HepG2 (cell line): ENCODE results near the gene CRAT. TPM values are rescaled to one million over a fixed set of nuclear protein-coding genes. Genes with fewer than 3 reads are reported as not detected.

Experiments
- ATAC-seq: fragments of 200-7000 bp; cut with Tn5 transposase; 3 replicates; pipeline ENCODE4 v1.9.1; 2020; ENCODE audit warnings: mild to moderate bottlenecking, moderate library complexity
- BruUV-seq: library from RNA; stranded (reverse); fragments of 400-500 nt; replicated peaks from 2 replicates; lab custom pipeline; 2021; lab: Mats Ljungman, UMichigan
- CTCF ChIA-PET: fragments of 300-600 bp; formaldehyde crosslinking; extraction: SDS; loops from one replicate; lab custom pipeline; 2021; ENCODE audit warnings: low total read pairs, inconsistent platforms, low intra/inter-chr PET ratio; lab: Yijun Ruan, JAX
- POLR2A ChIA-PET: fragments of 350-600 bp; sonication (Branson Sonifier 250); formaldehyde crosslinking; loops from one replicate; lab custom pipeline; 2020; ENCODE audit warnings: antibody characterized with exemption, inconsistent platforms; lab: Yijun Ruan, JAX
- DNase-seq: peaks from one replicate; pipeline ENCODE4 v3.0.0-alpha.2; 2015; ENCODE audit warnings: low spot score
- FAIRE-seq: peaks from 3 replicates; lab custom pipeline; 2011; peaks lifted over from hg19 to GRCh38; lab: Jason Lieb, UNC
- H2AFZ ChIP-seq: one replicate; pipeline ENCODE4 v1.6.1; 2011; ENCODE audit warnings: low read length, inconsistent platforms
- H3K27ac ChIP-seq: fragments of 300-600 bp; 3 replicates; pipeline ENCODE4 v1.8.0; 2011; ENCODE audit warnings: mixed run types, mild to moderate bottlenecking, mixed read lengths, low read length, inconsistent platforms; ENCODE audit not compliant: insufficient read depth; ENCODE audit errors: extremely low read length
- H3K27me3 ChIP-seq, 2 experiments: fragments of 200-600 bp in 1 of 2; 2 replicates in 1 of 2; 3 replicates in 1 of 2; pipeline versions ENCODE4 v1.6.0 to v1.8.0; 2011; ENCODE audit warnings: low read length in 2 of 2, mild to moderate bottlenecking in 2 of 2, moderate library complexity in 2 of 2, inconsistent platforms in 1 of 2; ENCODE audit not compliant: insufficient read depth in 2 of 2, control insufficient read depth in 1 of 2
- H3K36me3 ChIP-seq, 2 experiments: fragments of 200-600 bp in 1 of 2; replicated peaks in 1 of 2; 2 replicates in 1 of 2; 3 replicates in 1 of 2; pipeline versions ENCODE4 v1.5.1 to v1.8.0; 2011; ENCODE audit warnings: low read length in 2 of 2, inconsistent platforms in 1 of 2; ENCODE audit not compliant: insufficient read depth in 2 of 2, control insufficient read depth in 1 of 2
- H3K4me1 ChIP-seq: 2 replicates; pipeline ENCODE4 v1.5.1; 2012; ENCODE audit warnings: low read length, inconsistent platforms; ENCODE audit not compliant: insufficient read depth
- H3K4me2 ChIP-seq: 2 replicates; pipeline ENCODE4 v1.6.0; 2011; ENCODE audit warnings: low read depth, low read length, inconsistent platforms
- H3K4me3 ChIP-seq, 3 experiments: fragments of 200-600 bp in 1 of 3; sonication (generic), shearing (Covaris generic) in 1 of 3; replicated peaks in 1 of 3; 2 replicates each; pipeline ENCODE4 v1.5.1; 2011 to 2016; ENCODE audit warnings: low read length in 3 of 3, inconsistent platforms in 2 of 3, low read depth in 2 of 3, mild to moderate bottlenecking in 2 of 3, control low read depth in 1 of 3, mixed read lengths in 1 of 3; ENCODE audit not compliant: insufficient read depth in 1 of 3
- H3K79me2 ChIP-seq: one replicate; pipeline ENCODE4 v1.6.1; 2011; ENCODE audit warnings: low read length, inconsistent platforms; ENCODE audit not compliant: insufficient read depth
- H3K9ac ChIP-seq: 2 replicates; pipeline ENCODE4 v1.6.0; 2011; ENCODE audit warnings: mild to moderate bottlenecking, low read depth, low read length, inconsistent platforms; ENCODE audit not compliant: insufficient read depth
- H3K9me3 ChIP-seq: 2 replicates; pipeline ENCODE4 v1.5.1; 2012; ENCODE audit warnings: mild to moderate bottlenecking, low read length
- H4K20me1 ChIP-seq: 2 replicates; pipeline ENCODE4 v1.6.0; 2011; ENCODE audit warnings: inconsistent platforms, mild to moderate bottlenecking, low read length, moderate library complexity; ENCODE audit not compliant: insufficient read depth
- DPF2 ChIP-seq: sonication (generic); formaldehyde crosslinking; IDR thresholded peaks from 2 replicates; pipeline ENCODE4 v1.4.0; 2020; ENCODE audit warnings: mild to moderate bottlenecking, low read depth, missing genetic modification reagents, borderline replicate concordance
- EP300 ChIP-seq, 3 experiments: sonication (generic) in 1 of 3; formaldehyde crosslinking in 1 of 3; IDR thresholded peaks; 2 replicates each; pipeline versions ENCODE4 v1.5.1 to v1.6.1; 2011 to 2020; ENCODE audit warnings: low read depth in 2 of 3, low read length in 2 of 3, borderline replicate concordance in 1 of 3, improper control_type of control experiment in 1 of 3, mild to moderate bottlenecking in 1 of 3, missing genetic modification reagents in 1 of 3, moderate library complexity in 1 of 3
- IKZF4 ChIP-seq: sonication (generic); formaldehyde crosslinking; IDR thresholded peaks from 2 replicates; pipeline ENCODE4 v1.5.1; 2020; ENCODE audit warnings: borderline replicate concordance, mild to moderate bottlenecking, low read depth, missing genetic modification reagents; ENCODE audit errors: not compliant biosample characterization
- SMAD1 ChIP-seq: sonication (generic); formaldehyde crosslinking; IDR thresholded peaks from 2 replicates; pipeline ENCODE4 v1.4.0; 2020; ENCODE audit warnings: missing genetic modification reagents, low read depth, mild to moderate bottlenecking, borderline replicate concordance
- ZFP36 ChIP-seq: fragments of 150-350 bp; IDR thresholded peaks from 2 replicates; pipeline ENCODE4 v1.6.1; 2018; ENCODE audit warnings: borderline replicate concordance, low read length, low read depth; ENCODE audit not compliant: partially characterized antibody
- ZNF160 ChIP-seq: sonication (generic); formaldehyde crosslinking; IDR thresholded peaks from 2 replicates; pipeline ENCODE4 v1.8.0; 2022; ENCODE audit warnings: mild to moderate bottlenecking, inconsistent platforms, missing genetic modification reagents
- ZNF207 ChIP-seq: fragments of 450-650 bp; IDR thresholded peaks from 2 replicates; pipeline ENCODE4 v1.6.1; 2016; ENCODE audit warnings: antibody characterized with exemption, borderline replicate concordance
- ZNF607 ChIP-seq: sonication (generic); formaldehyde crosslinking; IDR thresholded peaks from 2 replicates; pipeline ENCODE4 v1.5.1; 2020; ENCODE audit warnings: missing genetic modification reagents, mild to moderate bottlenecking, borderline replicate concordance
- WGBS: methylation state at CpG from one replicate; pipeline ENCODE4 v1.1.6; 2017; ENCODE audit warnings: low lambda C conversion rate; 5-methylcytosine and 5-hydroxymethylcytosine counted together
- in situ Hi-C: cut with HindIII; loops from 2 replicates; pipeline ENCODE4 v1.10.0; 2017; ENCODE audit warnings: low pct_unique_long_range_greater_than_20kb; ENCODE audit not compliant: extremely low pct_ligation_motif_present
- intact Hi-C: fragments of 100-400 bp; cut with micrococcal nuclease; formaldehyde crosslinking; loops from one replicate; pipeline ENCODE4 v1.10.0; 2022; ENCODE audit not compliant: unreplicated experiment
- polyA plus RNA-seq, 8 experiments: library from polyadenylated mRNA; depleted of rRNA in 3 of 8; stranded (reverse) in 7 of 8; unstranded in 1 of 8; fragments of >200 nt; fragmentation: Illumina TruSeq in 4 of 8; extraction: Trizol in 4 of 8; gene quantifications; 2 replicates each; pipeline versions ENCODE4 v1.2.1 to v1.2.3, GENCODE V29; 2011 to 2016; ENCODE audit warnings: low read depth in 4 of 8, missing spikeins in 1 of 8, mixed read lengths in 1 of 8; ENCODE audit not compliant: insufficient read depth in 1 of 8
- total RNA-seq, 5 experiments: library from RNA; depleted of rRNA; stranded (reverse); fragments of >200 nt; fragmentation: Illumina TruSeq; extraction: Trizol; gene quantifications; 2 replicates each; pipeline ENCODE4 v1.2.3, GENCODE V29; 2016; ENCODE audit warnings: low read depth in 1 of 5
- TF ChIP-seq, protein P1 (sequence below): sonication (generic); formaldehyde crosslinking; IDR thresholded peaks from 2 replicates; pipeline ENCODE4 v1.5.1; 2020; ENCODE audit warnings: mild to moderate bottlenecking, missing genetic modification reagents, moderate library complexity
- TF ChIP-seq, protein P2 (sequence below): sonication (generic); formaldehyde crosslinking; IDR thresholded peaks from 2 replicates; pipeline ENCODE4 v1.4.0; 2020; ENCODE audit warnings: missing genetic modification reagents; ENCODE audit errors: not compliant biosample characterization
- TF ChIP-seq, protein P3 (sequence below): sonication (generic); formaldehyde crosslinking; IDR thresholded peaks from 2 replicates; pipeline ENCODE4 v1.4.0; 2020; ENCODE audit warnings: mild to moderate bottlenecking, missing genetic modification reagents

CRAT gene
- total and polyA plus RNA-seq, 2 of the 13 experiments (the other 11 are each of a cell fraction or from before 2014, with no cell fraction given) = 26.1 to 26.6 TPM

DNA sequence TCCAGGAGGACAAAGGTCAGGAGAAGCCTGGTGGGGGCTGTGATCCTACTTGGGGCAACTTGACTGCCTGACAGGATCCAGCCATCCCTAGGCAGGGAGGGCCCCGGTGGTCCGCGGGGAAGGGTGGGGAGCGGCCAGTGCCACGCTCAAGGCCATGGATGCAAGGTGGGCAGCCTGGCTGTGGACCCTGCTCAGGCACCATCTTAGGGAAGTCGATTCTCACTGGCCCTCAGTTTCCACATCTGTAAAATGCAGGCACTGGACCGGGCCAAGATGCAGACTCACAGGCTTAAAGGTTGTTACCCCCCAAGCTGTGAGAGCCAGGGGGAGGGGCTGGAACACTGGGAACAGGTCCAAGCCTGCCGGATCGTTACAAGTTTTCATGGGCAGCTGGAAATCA, 38.4 kb downstream of the CRAT start:
- FAIRE-seq (no peak), ATAC-seq (no peak), DNase-seq (no peak)
- intact Hi-C loops = no loop called here
- WGBS = 73% methylated on average over 3 of the region's 9 CpGs
- no peak overlapping the region for H3K4me2 ChIP-seq
- no peaks in the 10 kb centered on the region for H4K20me1 ChIP-seq
- TF ChIP-seq DPF2 (CRISPR knock-in tag) = no peak
- TF ChIP-seq, protein P1, sequence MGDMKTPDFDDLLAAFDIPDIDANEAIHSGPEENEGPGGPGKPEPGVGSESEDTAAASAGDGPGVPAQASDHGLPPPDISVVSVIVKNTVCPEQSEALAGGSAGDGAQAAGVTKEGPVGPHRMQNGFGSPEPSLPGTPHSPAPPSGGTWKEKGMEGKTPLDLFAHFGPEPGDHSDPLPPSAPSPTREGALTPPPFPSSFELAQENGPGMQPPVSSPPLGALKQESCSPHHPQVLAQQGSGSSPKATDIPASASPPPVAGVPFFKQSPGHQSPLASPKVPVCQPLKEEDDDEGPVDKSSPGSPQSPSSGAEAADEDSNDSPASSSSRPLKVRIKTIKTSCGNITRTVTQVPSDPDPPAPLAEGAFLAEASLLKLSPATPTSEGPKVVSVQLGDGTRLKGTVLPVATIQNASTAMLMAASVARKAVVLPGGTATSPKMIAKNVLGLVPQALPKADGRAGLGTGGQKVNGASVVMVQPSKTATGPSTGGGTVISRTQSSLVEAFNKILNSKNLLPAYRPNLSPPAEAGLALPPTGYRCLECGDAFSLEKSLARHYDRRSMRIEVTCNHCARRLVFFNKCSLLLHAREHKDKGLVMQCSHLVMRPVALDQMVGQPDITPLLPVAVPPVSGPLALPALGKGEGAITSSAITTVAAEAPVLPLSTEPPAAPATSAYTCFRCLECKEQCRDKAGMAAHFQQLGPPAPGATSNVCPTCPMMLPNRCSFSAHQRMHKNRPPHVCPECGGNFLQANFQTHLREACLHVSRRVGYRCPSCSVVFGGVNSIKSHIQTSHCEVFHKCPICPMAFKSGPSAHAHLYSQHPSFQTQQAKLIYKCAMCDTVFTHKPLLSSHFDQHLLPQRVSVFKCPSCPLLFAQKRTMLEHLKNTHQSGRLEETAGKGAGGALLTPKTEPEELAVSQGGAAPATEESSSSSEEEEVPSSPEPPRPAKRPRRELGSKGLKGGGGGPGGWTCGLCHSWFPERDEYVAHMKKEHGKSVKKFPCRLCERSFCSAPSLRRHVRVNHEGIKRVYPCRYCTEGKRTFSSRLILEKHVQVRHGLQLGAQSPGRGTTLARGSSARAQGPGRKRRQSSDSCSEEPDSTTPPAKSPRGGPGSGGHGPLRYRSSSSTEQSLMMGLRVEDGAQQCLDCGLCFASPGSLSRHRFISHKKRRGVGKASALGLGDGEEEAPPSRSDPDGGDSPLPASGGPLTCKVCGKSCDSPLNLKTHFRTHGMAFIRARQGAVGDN = 0 out of 2 replicates have a peak, but pooled peaks have one; percentile 3
- no peak overlapping the region for H2AFZ ChIP-seq
- no peak overlapping the region for H3K27ac ChIP-seq
- H3K27me3 ChIP-seq = no peaks in the 10 kb centered on the region
- in situ Hi-C loops = no loop called here
- H3K4me3 ChIP-seq = no peak overlapping the region
- BruUV-seq = no TSS peak
- H3K9me3 ChIP-seq = no peaks in the 10 kb centered on the region
- peaks cover 32% of the 10 kb centered on the region for H3K4me1 ChIP-seq
- CTCF ChIA-PET = no interaction called here
- H3K36me3 ChIP-seq = peaks cover 3 to 14% of the 10 kb centered on the region in 2 experiments; a peak in 3 of 5 replicates
- H3K9ac ChIP-seq = no peak overlapping the region
- H3K79me2 ChIP-seq = no peaks in the 10 kb centered on the region
- POLR2A ChIA-PET = interaction anchor here (1.1 kb wide), 1 partner anchor 9 kb away, joined by 3 read pairs; no protein-coding TSS in a partner anchor

DNA sequence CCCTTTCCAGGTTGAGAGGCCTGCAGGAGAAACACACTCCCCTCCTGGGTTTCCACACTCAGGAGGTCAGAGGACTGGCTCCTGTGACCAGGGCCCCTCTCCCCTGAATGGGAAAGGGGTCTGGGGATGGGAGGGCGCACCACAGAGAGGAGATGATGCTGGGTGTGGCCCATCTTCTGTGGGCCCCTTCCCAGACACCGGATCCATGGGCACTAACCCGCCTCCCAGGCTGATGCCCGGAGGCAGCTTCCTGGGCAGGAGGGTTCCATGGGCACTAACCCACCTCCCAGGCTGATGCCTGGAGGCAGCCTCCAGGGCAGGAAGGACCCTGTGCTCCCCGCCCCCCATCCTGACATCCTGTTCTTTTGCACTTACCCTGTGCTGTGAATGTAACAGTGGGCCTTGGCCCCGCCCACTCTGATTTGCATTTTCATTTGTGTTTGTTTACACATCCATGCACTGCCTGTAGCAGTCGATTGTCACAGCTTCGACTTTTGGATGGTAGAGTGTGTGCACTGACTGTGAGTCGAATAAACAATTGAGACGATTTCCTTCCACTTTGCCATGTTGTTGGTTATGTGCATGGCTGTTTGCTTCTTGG, 39.0 kb downstream of the CRAT start:
- Histone ChIP-seq H3K9ac (no peak overlapping the region), H3K9me3 (no peaks in the 10 kb centered on the region), H3K4me2 (no peak overlapping the region), H3K4me3 (no peak overlapping the region), H3K36me3 (peaks cover 3 to 14% of the 10 kb centered on the region in 2 experiments; a peak in 3 of 5 replicates), H3K27me3 (no peaks in the 10 kb centered on the region), H4K20me1 (no peaks in the 10 kb centered on the region), H3K79me2 (no peaks in the 10 kb centered on the region), H3K27ac (no peak overlapping the region), H2AFZ (no peak overlapping the region), H3K4me1 (peaks cover 27% of the 10 kb centered on the region)
- DNase-seq (no peak), ATAC-seq (no peak), FAIRE-seq (no peak)
- intact Hi-C loops (no loop called here), in situ Hi-C loops (no loop called here)
- 85% methylated on average over 8 of the region's 10 CpGs for WGBS
- POLR2A ChIA-PET = no interaction called here
- BruUV-seq = no TSS peak
- CTCF ChIA-PET = no interaction called here
- TF ChIP-seq ZNF207 (no peak), SMAD1 (CRISPR knock-in tag) (no peak), IKZF4 (no peak), ZNF607 (CRISPR knock-in tag) (no peak), EP300 (IDR thresholded peaks at IDR 0.05; ENCODE audit: low read depth in 2 of 2, low read length in 2 of 2) (no peak), EP300 (CRISPR knock-in tag; IDR thresholded peaks at IDR 0.05; ENCODE audit: borderline replicate concordance) (no peak), ZNF160 (CRISPR knock-in tag) (no peak), ZFP36 (no peak)
- TF ChIP-seq, protein P2, sequence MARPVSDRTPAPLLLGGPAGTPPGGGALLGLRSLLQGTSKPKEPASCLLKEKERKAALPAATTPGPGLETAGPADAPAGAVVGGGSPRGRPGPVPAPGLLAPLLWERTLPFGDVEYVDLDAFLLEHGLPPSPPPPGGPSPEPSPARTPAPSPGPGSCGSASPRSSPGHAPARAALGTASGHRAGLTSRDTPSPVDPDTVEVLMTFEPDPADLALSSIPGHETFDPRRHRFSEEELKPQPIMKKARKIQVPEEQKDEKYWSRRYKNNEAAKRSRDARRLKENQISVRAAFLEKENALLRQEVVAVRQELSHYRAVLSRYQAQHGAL (CRISPR knock-in tag) = no peak
- TF ChIP-seq, protein P3, sequence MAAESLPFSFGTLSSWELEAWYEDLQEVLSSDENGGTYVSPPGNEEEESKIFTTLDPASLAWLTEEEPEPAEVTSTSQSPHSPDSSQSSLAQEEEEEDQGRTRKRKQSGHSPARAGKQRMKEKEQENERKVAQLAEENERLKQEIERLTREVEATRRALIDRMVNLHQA (CRISPR knock-in tag) = no peak
